Measurements from ENCODE around the gene SPRR1A. TPM values are rescaled to one million over a fixed set of nuclear protein-coding genes. Genes with fewer than 3 reads are reported as not detected.
A peak's percentile ranks its signal among the peaks of the same experiment; 100 is the strongest.
"Not testable (repeated sequence)": the region's sequence is repeated elsewhere in the genome, so short reads cannot be mapped to it uniquely, and the experiment has no call there.

SPRR1A gene
- total RNA-seq, 2 experiments from 2014 or later, result not detected

DNA sequence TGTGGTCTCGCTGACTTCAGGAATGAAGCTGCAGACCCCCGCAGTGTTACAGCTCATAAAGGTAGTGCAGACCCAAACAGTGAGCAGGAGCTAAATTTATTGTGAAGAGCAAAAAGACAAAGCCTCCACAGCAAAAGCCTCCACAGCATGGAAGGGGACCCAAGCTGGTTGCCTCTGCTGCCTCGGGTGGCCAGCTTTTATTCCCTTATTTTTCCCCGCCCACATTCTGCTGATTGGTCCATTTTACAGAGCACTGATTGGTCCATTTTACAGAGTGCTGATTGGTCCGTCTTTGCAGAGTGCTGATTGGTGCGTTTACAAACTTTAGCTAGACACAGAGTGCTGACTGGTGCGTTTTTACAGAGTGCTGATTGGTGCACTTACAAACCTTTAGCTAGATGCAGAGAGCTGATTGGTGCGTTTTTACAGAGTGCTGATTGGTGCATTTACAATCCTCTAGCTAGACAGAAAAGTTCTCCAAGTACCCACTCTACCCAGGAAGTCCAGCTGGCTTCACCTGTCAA lies 27.4 kb downstream of the SPRR1A start:
- intact Hi-C loops (cut with micrococcal nuclease); H3K27ac Mint-ChIP-seq; DNase-seq; H3K4me1 Mint-ChIP-seq (ENCODE audit: low read depth); H3K9me3 Mint-ChIP-seq; H3K4me3 Mint-ChIP-seq; H3K27me3 Mint-ChIP-seq (ENCODE audit: low read depth); CTCF ChIA-PET; H3K36me3 Mint-ChIP-seq (ENCODE audit: low read depth): not testable (repeated sequence)

GRCh38 chr1:153021829-153022228 lies 37.9 kb downstream of the SPRR1A start:
- H3K36me3 Mint-ChIP-seq (ENCODE audit: low read depth); intact Hi-C loops (cut with micrococcal nuclease); H3K4me3 Mint-ChIP-seq; H3K27ac Mint-ChIP-seq; CTCF ChIA-PET; H3K9me3 Mint-ChIP-seq; DNase-seq; H3K4me1 Mint-ChIP-seq (ENCODE audit: low read depth): not testable (repeated sequence)
- H3K27me3 Mint-ChIP-seq (ENCODE audit: low read depth), result peaks cover 27% of the 10 kb centered on the region

GRCh38 chr1:153022340-153022739 lies 38.5 kb downstream of the SPRR1A start:
- intact Hi-C loops (cut with micrococcal nuclease), result not testable (repeated sequence)

DNA sequence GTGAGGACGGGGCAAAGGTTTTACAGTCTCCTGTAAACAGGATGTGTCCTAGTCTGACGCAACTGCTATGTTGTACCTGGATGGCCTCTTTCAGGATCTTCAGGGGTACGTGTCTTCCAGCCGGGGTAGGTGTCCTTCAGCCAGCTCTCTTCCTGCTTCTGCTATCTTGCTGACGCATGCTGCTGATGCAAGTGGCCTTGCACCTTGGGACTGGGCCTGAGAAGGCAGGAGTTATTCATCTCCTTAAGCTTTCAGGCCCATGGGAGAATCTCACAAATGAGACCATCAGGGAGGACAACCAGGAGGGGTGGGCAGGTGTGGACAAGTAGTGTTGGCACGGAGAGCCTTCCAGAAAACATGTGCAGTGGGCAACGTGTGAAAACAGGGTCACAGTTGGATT lies 39.2 kb downstream of the SPRR1A start:
- DNase-seq, result no peak
- CTCF ChIA-PET, result no interaction called here
- Mint-ChIP-seq H3K4me3 (no peak overlapping the region), H3K36me3 (ENCODE audit: low read depth) (no peaks in the 10 kb centered on the region), H3K9me3 (no peaks in the 10 kb centered on the region), H3K4me1 (ENCODE audit: low read depth) (no peaks in the 10 kb centered on the region), H3K27ac (no peak overlapping the region), H3K27me3 (ENCODE audit: low read depth) (peaks cover 29% of the 10 kb centered on the region)
- intact Hi-C loops (cut with micrococcal nuclease), result no loop called here

More at GRCh38 chr1:153022340-153022739, 38.5 kb downstream of the SPRR1A start:
- H3K4me1 Mint-ChIP-seq (ENCODE audit: low read depth); H3K4me3 Mint-ChIP-seq; H3K36me3 Mint-ChIP-seq (ENCODE audit: low read depth); DNase-seq; H3K27ac Mint-ChIP-seq; CTCF ChIA-PET; H3K9me3 Mint-ChIP-seq: not testable (repeated sequence)
- peaks cover 27% of the 10 kb centered on the region for H3K27me3 Mint-ChIP-seq (ENCODE audit: low read depth)

DNA sequence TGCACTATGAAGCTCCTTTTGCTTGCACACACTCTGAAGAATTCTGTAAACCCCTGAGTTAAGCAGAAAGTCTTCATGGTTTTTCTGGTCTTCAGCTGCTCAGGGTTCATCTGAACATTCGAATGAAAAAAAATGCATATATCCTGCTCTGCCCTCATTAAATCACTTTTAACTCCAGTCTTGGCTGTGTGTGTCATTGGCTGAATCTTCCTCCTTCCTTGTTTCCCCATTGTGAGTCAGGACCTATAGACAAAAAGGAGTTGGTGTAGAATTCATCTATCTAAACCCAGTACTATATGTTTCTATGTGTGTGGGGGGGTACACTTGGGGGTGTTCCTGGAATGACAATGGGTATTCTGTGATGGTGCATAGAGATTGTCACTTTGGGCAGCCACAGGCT lies 40.5 kb downstream of the SPRR1A start:
- Mint-ChIP-seq H3K27ac (no peak overlapping the region), H3K4me1 (ENCODE audit: low read depth) (no peaks in the 10 kb centered on the region), H3K36me3 (ENCODE audit: low read depth) (no peaks in the 10 kb centered on the region), H3K9me3 (no peaks in the 10 kb centered on the region), H3K4me3 (no peak overlapping the region), H3K27me3 (ENCODE audit: low read depth) (peaks cover 25% of the 10 kb centered on the region)
- CTCF ChIA-PET, result no interaction called here
- no peak for DNase-seq
- intact Hi-C loops (cut with micrococcal nuclease), result no loop called here

DNA sequence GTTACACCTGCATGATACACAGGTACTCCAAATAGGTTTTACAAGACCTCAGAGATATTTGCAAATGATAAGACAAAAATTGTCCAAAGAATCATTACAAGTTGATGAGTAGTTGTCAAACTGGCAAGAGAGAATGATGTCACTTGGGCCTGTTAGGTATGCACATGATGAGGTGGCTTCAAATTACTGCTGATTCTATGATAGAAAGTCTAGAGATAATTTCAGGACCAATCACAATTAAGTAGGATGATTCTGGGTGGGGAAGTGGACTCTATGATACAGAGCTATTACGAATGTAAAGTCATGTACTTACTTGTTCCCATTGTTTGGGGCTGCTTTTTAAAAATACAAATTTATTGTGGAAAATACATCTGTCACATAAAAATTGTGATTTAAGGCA lies 41.9 kb downstream of the SPRR1A start:
- Mint-ChIP-seq H3K36me3 (ENCODE audit: low read depth) (no peaks in the 10 kb centered on the region), H3K27ac (no peak overlapping the region), H3K4me3 (no peak overlapping the region), H3K4me1 (ENCODE audit: low read depth) (no peaks in the 10 kb centered on the region), H3K9me3 (no peaks in the 10 kb centered on the region), H3K27me3 (ENCODE audit: low read depth) (peaks cover 17% of the 10 kb centered on the region)
- intact Hi-C loops (cut with micrococcal nuclease), result no loop called here
- CTCF ChIA-PET, result no interaction called here
- no peak for DNase-seq

DNA sequence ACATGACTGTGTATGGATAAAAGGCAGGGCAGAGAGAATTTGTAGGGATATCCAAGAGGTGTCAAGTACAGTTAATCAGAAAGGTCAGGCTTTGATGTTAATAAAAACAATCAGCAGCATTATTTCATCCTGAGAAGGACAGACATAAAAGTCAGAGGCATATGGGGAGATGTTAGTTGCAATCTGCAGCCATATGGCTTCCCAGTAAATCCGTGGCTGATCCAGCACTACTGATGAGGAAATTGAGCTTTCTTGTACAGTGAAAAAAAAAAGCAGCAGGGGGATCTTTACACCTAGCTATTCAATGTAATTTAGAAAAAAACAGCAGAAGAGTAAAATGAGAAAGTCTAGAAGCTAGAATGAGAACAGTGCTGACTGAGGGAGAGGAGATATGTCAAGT lies 44.9 kb downstream of the SPRR1A start:
- no peak for DNase-seq
- Mint-ChIP-seq H3K4me1 (ENCODE audit: low read depth) (no peaks in the 10 kb centered on the region), H3K27me3 (ENCODE audit: low read depth) (peaks cover 9% of the 10 kb centered on the region), H3K9me3 (no peaks in the 10 kb centered on the region), H3K4me3 (no peak overlapping the region), H3K36me3 (ENCODE audit: low read depth) (no peaks in the 10 kb centered on the region), H3K27ac (no peak overlapping the region)
- intact Hi-C loops (cut with micrococcal nuclease), result no loop called here
- CTCF ChIA-PET, result no interaction called here

DNA sequence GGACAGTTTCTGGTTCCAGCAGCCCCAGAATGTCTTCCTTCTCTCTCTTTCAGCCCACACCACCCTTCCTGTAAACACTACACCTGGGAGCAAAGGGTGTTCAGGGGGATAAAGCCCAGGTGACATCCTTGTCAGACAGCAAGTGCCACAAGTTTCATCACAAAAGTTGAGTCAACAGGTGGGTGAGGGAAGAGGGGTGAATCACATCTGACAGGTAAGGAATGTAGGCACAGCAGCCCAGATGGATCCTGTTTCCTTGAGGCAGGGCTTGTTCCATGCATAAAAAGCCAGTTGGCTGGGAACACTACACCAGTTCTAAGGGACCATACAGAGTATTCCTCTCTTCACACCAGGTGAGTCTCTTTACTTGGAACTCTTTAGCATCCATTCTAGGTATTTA lies 47.0 kb downstream of the SPRR1A start, which contains the start of gene SPRR1B:
TSS of gene SPRR1B (plus strand) at position 309 of the 400 bp plus-strand sequence. CDS start 1,143 bp downstream, outside the sequence.
- Mint-ChIP-seq H3K27me3 (ENCODE audit: low read depth) (peaks cover 9% of the 10 kb centered on the region), H3K36me3 (ENCODE audit: low read depth) (no peaks in the 10 kb centered on the region), H3K27ac (no peak within 1 kb of the TSS), H3K4me1 (ENCODE audit: low read depth) (no peaks in the 10 kb centered on the region), H3K4me3 (no peak within 1 kb of the TSS), H3K9me3 (no peaks in the 10 kb centered on the region)
- CTCF ChIA-PET, result no interaction called here
- DNase-seq, result no peak
- intact Hi-C loops (cut with micrococcal nuclease), result no loop called here

GRCh38 chr1:153032073-153032472 lies 48.2 kb downstream of the SPRR1A start:
- DNase-seq, result no peak
- no peak overlapping the region for H3K27ac Mint-ChIP-seq
- intact Hi-C loops (cut with micrococcal nuclease), result no loop called here
- CTCF ChIA-PET, result no interaction called here
- peaks cover 9% of the 10 kb centered on the region for H3K27me3 Mint-ChIP-seq (ENCODE audit: low read depth)
- H3K4me3 Mint-ChIP-seq, result no peak overlapping the region
- H3K36me3 Mint-ChIP-seq (ENCODE audit: low read depth), result no peaks in the 10 kb centered on the region
- H3K9me3 Mint-ChIP-seq, result no peaks in the 10 kb centered on the region
- H3K4me1 Mint-ChIP-seq (ENCODE audit: low read depth), result no peaks in the 10 kb centered on the region

GRCh38 chr1:153032677-153033308 lies 48.9 kb downstream of the SPRR1A start:
- intact Hi-C loops (cut with micrococcal nuclease), result no loop called here
- no peaks in the 10 kb centered on the region for H3K9me3 Mint-ChIP-seq
- H3K27me3 Mint-ChIP-seq (ENCODE audit: low read depth), result peaks cover 11% of the 10 kb centered on the region
- no peak overlapping the region for H3K27ac Mint-ChIP-seq
- CTCF ChIA-PET, result no interaction called here
- H3K4me1 Mint-ChIP-seq (ENCODE audit: low read depth), result no peaks in the 10 kb centered on the region
- peak; percentile 16 for DNase-seq
- no peaks in the 10 kb centered on the region for H3K36me3 Mint-ChIP-seq (ENCODE audit: low read depth)
- no peak overlapping the region for H3K4me3 Mint-ChIP-seq

- Mint-ChIP-seq H3K36me3 (ENCODE audit: low read depth) (no peaks in the 10 kb centered on the region), H3K27ac (no peak overlapping the region), H3K4me1 (ENCODE audit: low read depth) (no peaks in the 10 kb centered on the region), H3K4me3 (no peak overlapping the region), H3K27me3 (ENCODE audit: low read depth) (peaks cover 12% of the 10 kb centered on the region), H3K9me3 (no peaks in the 10 kb centered on the region)
- intact Hi-C loops (cut with micrococcal nuclease), result no loop called here
- no peak for DNase-seq
- CTCF ChIA-PET, result no interaction called here
Observed at GRCh38 chr1:153035211-153035610, 51.3 kb downstream of the SPRR1A start.
